HG03108 (cell line): Measurements from ENCODE around the gene MSL1.

Experiments
- ATAC-seq: cut with Tn5 transposase; IDR thresholded peaks from one replicate; pipeline ENCODE4 v1.9.1; 2021; ENCODE audit warnings: moderate library complexity; ENCODE audit not compliant: unreplicated experiment

Gene MSL1, protein sequence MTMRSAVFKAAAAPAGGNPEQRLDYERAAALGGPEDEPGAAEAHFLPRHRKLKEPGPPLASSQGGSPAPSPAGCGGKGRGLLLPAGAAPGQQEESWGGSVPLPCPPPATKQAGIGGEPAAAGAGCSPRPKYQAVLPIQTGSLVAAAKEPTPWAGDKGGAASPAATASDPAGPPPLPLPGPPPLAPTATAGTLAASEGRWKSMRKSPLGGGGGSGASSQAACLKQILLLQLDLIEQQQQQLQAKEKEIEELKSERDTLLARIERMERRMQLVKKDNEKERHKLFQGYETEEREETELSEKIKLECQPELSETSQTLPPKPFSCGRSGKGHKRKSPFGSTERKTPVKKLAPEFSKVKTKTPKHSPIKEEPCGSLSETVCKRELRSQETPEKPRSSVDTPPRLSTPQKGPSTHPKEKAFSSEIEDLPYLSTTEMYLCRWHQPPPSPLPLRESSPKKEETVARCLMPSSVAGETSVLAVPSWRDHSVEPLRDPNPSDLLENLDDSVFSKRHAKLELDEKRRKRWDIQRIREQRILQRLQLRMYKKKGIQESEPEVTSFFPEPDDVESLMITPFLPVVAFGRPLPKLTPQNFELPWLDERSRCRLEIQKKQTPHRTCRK

DNA sequence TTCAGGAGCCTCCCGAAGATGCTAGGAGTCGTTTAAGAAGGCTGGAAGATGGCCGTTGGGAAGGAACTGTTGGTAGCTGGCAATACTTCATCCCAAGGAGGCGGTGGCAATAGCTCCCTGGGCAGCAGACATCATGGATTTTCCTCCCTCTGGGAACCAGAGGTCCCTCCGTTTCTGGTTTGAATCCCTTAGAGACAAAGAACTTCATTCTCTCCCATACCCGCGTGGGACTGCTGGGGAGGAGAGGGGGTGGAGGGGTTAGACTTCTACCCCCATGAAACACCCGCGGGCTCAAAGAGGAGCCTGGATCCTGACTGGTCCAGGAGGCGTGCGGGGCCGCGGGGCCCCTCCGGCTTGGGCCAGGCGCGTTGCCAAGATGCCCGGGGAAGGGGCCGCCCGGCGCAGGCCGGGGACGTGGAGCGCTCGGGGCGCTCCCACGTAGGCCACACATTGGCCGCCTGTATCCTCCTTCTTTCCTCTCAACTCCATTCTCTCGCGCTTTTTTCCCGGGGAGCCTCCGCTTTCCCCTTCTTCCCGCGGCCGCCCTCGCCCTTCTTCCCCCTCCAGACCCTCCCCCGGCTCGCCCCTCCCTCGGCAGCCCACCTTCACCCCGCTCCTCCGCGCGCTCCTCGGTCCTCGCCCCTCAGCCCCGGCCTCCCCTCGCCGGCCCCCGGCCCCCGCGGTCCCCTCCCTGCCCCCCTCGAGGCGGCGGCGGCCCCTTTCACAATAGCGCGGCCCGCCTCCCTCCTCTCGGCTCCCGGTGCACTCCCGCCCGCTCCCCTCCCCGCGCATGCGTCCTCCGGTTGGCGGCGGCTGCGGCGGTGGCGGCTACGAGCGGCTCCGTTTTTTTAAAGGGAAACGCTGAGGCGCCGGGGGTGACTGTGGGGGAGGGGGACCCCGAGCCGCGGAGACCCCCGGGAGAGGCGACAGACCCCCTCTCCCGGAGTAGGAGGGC is at the start of gene MSL1:
Gene MSL1, plus strand, starts transcription at position 791 of the 955 bp plus-strand sequence. CDS start 642 bp downstream, outside the sequence.
- ATAC-seq, result no peak

DNA sequence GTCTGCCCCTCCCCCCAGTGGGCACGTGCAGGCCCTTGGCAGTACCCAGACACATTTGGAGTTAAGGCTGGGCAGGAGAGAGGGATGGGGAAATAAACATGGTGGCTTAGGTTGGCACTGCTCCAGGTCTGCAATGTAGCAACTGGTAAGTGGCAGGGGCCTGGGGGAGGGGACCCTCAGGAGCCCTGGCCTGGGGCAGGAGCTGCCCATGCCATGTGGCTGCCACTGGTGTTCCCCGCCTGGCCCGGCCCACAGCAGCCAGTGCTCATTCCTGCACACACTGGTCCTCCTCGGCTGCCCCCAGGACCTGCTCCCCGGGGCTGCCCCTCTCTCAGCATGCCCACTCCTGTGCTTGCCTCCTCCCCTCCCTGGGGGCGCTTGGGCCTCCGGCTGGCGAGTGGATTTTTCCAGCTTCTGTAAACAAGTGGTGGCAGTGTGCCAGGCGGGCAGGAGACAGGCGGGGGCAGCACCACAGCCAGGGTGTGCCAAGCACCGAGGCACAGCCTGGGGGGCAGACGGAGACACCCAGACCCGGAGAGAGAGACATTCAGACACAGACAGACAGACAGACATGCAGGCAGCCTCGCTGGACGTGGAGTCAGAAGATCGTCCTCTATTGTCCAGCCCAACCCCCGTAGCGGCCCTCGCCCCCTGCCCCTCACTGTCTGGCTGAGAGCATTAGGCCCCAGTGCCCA is 49.6 kb upstream of the MSL1 start:
- no peak for ATAC-seq

DNA sequence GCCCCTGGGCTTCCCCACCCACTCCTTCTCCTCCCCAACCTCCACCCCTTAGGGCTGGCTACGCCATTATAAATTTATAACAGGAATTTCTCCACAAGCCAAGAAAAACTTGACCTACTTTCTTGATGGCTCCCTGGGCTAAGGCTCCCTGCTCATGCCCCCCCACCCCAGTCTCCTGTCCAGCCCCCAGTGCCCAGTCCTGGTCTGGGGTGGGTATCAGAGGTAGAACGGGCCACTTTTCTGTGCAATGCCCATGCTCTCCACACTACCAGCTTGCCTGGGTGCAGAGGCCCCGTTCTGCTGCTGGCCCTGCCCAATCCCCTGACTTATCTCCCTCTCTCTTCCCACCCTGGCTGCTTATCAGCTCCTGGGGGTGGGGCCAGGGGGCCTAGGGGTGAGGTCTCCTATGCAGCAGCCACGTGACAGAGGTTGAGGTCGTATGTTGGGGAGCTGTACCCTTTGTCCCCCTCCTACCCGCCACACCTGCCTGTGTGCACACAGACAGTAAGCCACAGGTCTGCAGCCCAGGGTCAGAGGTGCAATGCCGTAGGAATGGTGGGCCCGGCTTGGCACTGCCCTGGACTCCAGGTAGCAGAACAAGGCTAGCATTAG is 48.9 kb upstream of the MSL1 start:
- no peak for ATAC-seq

- ATAC-seq, result no peak
Observed at GRCh38 chr17:40073454-40074174, 48.2 kb upstream of the MSL1 start.

DNA sequence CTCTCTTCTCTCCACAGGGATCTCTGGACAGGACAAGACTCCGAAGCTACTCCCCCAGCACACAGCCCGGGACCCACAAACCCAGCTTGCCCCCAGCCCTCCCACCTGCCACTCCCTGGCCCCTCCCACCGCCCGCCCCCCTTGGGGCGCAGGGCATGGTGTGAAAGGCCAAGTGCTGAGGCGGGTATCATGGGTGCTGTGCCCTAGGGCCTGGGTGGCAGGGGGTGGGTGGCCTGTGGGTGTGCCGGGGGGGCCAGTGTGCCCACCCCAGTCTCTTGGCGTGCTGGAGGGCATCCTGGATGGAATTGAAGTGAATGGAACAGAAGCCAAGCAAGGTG is 47.6 kb upstream of the MSL1 start:
- ATAC-seq, result no peak

DNA sequence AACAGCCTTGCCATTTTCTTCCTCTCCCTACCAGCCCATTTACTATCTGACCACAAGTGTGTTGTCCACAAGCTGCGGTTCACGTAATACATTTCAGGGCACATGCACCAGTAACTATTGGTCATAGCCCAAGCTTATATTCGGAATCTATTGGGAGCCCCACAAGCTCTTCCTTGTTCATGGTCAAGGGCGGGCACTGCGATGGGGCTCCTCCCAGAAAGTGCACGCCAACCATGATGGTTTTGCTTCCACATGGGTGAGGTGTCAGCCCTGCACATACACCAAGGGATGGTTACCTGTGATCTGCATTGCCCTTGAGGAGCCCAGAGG is 46.9 kb upstream of the MSL1 start:
- no peak for ATAC-seq

GRCh38 chr17:40075201-40075941 is 46.4 kb upstream of the MSL1 start:
- ATAC-seq, result no peak

DNA sequence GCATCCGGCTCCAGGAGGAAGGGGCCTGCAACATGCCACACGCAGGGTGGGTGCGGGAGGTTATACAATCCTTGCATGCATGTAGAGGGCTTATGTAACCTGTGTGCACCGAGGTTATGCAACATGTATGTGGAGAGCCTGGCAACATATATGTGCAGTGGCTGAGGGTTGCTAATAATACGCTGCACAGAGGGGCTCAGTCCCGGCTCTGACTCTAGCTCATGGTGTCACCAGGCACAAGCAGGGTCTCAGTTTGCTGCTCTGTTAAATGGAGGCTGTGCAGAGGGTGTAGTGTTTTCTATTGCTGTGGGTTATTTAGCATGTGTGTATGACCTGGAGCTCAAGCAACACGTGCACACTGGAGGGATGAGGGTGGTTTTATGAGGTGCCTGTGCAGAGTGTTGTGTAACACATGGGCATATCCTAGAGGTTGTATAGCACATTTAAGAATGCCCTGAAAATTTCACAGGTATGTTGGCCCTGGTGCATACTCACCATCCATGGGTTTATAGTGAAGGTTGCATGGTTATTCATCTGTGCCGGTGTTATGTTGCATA is 45.8 kb upstream of the MSL1 start:
- no peak for ATAC-seq

DNA sequence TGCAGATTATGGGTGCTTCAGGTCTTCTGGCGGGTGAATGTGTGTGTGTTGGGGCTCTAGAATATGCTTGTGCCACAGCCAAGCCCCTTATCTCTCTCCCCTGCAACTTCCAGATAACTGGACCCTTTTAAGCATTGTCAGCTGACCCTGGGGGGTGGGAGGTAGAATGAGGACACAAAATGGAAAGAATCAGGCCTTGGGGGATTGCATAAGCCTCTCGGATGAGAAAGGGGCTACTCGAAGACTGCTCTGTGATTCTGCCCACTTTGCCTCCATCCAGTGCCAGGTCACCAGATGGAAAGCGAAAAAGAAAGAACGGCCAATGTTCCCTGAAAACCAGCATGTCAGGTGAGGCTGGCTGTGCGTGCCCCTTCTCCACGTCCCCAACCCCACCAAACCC is 45.2 kb upstream of the MSL1 start:
- no peak for ATAC-seq

GRCh38 chr17:40079545-40079944 is 42.2 kb upstream of the MSL1 start:
- no peak for ATAC-seq

- ATAC-seq, result no peak
Observed at GRCh38 chr17:40084477-40084876, 37.3 kb upstream of the MSL1 start.

DNA sequence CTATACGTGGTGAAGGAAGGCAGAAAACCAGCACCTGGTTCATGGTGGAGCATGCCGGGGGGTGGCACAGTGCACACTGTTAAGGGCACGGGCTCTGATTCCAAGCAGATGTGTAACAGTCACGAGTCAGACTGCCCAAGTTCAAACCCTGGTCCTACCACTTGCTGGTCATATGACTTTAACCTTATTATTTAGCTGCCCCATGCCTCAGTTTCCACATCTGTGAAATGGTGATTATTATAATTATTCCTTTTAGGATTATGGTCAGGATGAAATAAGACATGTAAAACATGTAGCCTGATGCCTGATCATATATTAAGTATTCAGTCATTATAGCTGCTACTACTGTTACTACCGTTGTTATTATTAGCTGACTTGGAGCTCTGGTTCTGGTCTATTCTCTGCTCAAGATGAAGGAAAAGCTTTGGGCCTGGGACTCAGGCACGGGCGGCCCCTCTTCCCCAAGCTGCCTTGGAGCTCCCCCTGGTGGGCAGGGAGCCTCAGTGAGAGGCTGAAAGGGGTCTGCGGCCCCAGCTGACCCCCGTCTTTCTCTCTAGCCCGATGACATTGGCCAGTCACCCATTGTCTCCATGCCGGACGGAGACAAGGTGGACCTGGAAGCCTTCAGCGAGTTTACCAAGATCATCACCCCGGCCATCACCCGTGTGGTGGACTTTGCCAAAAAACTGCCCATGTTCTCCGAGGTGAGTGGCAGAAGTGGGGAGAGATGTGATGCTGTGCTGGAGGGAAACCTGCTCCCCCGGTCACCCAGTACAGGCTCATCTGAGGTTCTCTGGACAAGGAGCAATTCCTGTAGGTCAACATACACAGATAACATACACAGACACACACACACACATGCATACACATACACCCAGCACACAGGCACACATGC is 35.4 kb upstream of the MSL1 start:
- ATAC-seq, result no peak

DNA sequence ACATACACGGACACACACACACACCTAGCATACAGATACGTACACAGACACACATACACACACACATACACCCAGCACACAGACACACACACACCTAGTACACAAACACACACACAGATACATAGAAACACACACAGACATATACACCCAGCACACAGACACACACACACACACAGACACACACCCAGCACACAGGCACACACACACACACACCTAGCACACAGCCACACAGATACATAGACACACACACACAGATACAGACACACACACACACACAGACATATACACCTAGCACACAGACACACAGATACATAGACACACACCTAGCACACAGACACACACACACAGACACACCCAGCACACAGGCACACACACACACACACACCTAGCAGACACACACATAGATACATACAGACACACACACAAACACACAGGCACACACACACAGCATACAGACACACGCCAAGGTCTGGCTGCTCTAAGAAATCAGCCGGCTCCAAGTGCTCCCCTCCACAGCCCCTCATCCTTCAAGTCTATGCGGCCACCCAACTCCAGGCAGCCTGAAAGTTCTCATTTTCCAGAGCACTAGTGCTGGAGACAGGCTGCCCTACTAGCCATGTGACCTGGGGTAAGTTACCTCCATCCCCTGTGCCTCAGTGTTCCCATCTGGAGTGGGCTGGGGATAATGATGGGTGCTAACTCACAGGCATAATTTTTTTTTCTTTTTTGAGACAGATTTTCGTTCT is 34.5 kb upstream of the MSL1 start:
- ATAC-seq, result no peak

DNA sequence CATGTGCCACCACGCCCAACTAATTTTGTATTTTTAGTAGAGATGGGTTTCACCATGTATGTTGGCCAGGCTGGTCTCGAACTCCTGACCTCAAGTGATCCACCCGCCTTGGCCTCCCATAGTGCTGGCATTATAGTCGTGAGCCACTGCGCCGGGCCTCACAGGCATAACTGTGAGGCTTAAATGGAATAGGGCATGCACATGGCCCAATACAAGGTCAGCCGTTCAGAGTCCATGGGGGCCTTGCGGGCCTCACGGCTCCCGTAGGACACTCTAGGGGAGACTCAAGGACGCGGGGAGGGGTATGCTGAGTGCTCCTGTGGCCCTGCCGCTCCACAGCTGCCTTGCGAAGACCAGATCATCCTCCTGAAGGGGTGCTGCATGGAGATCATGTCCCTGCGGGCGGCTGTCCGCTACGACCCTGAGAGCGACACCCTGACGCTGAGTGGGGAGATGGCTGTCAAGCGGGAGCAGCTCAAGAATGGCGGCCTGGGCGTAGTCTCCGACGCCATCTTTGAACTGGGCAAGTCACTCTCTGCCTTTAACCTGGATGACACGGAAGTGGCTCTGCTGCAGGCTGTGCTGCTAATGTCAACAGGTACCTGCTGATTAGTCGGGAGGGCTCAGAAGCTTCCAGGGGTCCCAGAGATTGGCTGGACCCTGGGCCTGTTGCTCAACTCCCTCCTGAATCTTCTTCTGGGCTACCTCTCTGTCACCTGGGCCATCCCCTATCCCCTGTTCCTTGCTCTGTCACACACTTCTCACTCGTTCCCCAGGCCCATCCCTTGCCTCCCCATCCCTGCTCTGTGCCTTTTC is 33.7 kb upstream of the MSL1 start:
- no peak for ATAC-seq

DNA sequence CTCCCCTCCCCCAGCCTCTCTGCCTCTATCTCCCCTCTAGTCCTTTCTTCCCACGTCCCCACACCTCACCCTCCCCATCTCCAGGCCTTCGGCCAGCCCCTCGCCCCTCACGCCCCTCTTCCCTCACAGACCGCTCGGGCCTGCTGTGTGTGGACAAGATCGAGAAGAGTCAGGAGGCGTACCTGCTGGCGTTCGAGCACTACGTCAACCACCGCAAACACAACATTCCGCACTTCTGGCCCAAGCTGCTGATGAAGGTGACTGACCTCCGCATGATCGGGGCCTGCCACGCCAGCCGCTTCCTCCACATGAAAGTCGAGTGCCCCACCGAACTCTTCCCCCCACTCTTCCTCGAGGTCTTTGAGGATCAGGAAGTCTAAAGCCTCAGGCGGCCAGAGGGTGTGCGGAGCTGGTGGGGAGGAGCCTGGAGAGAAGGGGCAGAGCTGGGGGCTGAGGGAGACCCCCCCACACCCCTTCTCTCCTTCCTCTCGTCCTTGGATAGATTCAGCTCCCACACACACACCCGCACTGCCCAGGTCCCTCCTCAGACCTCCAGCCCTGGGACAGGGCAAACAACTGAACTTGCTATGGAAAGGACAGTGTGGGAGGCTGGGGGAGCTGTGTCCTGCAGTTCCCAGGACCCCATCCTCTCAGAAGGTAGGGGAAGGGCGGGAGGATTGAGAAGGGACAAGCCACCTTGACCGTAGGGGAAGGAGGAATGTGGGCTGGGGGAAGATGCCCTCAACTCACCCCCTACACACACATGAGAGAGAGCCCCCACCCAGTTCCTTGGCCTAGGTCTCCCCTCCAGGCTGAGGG is 32.5 kb upstream of the MSL1 start:
- ATAC-seq, result no peak
